HepG2 (cell line): Measurements from ENCODE around the gene LIPN.

Source experiments
- FOSL2 ChIP-seq: sonication (generic); formaldehyde crosslinking; IDR thresholded peaks from 2 replicates; pipeline ENCODE4 v1.4.0; 2020; ENCODE audit warnings: missing genetic modification reagents
- ZNF792 ChIP-seq: IDR thresholded peaks from 2 replicates; pipeline ENCODE4 v1.6.1; 2016

- no peak for TF ChIP-seq ZNF792
- TF ChIP-seq FOSL2 (CRISPR knock-in tag) = no peak
Measured at GRCh38 chr10:88735661-88736060, 24.2 kb upstream of the LIPN start.
